NCI-H524 treated with DMSO at 0.1 percent for 48 hours (cell line): ENCODE results near the gene OBSCN.

Experiments
- DNase-seq: peaks from one replicate; lab custom pipeline; 2025; lab: John Stamatoyannopoulos, UW

The OBSCN gene

DNA sequence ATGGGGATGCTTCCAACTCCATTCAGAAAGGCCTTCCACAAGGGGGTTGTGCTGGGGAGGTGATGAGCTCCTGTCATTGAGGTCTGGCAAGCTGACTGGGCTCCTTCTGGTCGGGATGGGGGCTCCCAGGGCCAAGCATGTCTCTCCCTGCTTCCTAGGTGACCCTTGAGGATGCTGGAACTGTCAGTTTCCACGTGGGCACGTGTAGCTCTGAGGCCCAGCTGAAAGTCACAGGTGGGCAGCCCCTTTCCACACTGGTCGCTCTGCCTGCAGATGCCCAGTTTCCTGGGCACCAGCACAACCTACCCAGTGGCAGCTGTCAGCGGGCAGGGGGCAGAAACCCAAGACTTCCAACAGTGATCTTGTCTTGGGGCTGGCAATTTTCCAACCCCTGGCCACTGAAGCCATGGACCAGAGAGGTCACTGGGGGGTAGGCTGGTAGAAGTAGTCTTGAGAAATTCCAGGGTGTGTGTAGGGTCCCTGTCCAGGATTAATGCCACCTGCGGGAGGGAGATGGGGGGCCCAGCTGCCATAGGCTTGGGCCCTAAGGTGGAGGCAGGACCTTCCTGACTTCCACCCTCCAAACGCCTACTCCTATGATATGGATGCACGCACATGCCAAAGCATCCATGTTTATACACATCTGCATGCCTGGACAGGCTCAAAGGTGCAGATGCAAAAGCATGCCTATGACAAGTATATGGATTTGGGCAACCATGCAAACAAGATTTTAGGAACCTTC is 101.7 kb downstream of the OBSCN start:
- no peak for DNase-seq

DNA sequence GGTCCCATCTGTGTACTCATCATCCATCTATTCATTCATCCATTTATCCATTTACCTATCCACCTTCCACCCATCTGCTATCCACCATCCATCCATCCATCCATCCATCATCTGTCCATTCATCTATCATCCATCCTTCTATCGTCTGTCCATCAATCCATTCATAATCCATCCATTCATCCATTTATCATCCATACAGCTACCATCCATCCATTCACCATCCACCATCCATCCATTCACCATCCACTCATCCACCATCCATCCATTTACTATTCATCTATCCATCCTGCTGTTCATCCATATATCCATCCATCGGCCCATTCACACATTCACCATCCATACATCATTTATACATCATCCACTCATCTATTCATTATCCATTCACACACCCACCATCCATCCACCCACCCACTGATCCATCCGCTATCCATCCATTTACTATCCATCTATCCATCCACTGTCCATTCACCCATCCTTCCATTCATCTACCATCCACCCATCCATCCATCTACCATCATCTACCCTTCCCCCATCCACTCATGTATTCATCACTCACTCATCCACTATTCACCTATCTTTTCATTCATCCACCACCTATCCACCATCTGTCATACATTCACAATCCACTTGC is 102.4 kb downstream of the OBSCN start:
- no peak for DNase-seq

DNA sequence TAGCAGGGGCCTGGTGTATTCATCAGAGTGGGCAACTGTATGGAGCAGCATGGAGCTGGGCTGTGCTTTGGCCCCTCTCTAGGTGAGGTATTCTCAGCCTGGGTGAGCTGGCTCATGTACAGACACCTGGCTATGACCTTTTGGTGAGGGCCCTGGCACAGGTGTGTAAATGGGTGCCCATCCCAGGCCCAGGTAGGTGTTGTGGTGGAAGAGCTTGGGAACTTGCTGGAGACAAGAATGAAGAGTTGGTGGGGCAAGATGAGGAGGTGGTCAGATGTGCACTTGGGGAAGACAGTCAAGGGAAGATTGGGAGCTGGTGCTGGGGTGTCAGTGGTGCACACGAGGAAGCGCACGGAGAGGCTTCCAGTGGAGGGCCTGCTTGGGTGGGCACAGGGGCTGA is 103.2 kb downstream of the OBSCN start:
- DNase-seq: no peak

DNA sequence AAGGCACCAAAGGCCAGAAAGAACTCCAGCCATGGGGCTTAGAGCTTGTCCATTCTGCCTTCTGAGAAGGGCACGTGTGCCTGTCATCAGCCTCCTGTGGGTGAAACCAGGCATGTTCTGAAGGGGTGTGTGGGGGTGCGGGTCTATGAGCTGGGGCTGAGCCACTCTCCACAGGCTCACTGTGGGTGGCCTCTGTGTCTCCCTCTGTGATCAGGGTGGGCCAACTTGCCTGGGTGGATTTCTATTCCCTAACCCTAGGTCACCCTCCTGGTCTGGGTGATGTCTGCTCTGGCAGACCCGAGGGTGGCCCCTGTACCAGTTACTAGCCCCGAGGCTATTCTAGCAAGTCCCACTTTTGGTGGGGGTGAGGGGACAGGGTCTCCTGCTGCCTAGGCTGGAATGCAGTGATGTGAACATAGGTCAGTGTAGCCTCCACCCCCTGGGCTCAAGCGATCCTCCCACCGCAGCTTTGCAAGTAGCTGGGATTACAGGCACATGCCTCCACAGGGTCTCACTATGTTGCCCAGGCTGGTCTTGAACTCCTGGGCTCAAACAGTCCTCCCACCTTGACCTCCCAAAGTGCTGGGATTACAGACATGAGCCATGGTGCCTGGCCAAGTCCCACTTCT is 104.4 kb downstream of the OBSCN start:
- DNase-seq: no peak

DNA sequence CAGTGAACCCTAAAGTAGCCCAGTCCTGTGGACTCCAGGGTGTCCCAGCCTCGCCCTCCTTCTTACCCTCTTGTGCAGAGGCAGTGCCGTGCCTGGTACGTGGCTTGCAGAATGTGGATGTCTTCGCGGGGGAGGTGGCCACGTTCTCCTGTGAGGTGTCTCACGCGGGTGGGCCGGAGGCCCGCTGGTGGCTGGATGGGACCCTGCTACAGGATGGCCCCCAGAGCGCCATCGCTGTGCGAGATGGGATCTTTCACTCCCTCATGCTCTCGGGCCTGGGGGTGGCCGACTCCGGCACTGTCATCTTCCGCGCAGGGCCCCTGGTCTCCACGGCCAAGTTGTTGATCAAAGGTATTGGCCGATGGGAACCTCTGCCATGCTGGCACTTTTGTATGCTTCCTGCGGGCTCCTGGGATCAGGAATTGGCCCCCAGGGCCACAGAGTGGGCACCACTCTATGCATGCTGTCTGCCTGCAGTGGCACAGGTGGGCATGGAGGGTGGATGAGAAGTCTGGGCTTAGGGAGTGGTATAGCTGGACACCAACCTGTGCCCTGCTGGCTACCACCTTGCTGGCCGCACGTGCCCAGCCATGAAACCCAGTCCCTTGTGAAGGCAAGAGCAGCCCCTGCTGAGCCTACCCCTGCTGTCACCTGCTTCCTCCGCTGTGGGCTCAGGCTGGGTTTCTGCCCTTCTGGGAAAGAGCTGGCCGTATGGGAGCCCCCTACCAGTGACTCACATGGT is 105.9 kb downstream of the OBSCN start:
- DNase-seq: no peak

DNA sequence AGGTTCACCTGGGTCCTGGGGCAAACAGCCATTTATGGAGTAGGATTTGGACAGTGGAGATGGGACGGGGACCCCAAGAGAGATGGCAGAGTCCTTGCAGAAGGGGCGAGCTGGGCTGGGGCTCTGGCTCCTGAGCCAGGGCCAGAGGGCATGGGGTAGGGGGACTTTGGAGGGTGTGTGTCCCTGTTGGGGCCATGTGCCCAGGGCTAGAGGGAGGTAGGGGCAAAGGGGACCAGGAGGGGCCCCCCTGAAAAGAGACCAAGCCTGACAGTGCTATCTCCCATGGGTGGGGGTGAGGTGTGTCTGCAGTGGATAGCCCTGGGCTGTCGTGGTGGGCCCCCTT is 106.4 kb downstream of the OBSCN start:
- no peak for DNase-seq

DNA sequence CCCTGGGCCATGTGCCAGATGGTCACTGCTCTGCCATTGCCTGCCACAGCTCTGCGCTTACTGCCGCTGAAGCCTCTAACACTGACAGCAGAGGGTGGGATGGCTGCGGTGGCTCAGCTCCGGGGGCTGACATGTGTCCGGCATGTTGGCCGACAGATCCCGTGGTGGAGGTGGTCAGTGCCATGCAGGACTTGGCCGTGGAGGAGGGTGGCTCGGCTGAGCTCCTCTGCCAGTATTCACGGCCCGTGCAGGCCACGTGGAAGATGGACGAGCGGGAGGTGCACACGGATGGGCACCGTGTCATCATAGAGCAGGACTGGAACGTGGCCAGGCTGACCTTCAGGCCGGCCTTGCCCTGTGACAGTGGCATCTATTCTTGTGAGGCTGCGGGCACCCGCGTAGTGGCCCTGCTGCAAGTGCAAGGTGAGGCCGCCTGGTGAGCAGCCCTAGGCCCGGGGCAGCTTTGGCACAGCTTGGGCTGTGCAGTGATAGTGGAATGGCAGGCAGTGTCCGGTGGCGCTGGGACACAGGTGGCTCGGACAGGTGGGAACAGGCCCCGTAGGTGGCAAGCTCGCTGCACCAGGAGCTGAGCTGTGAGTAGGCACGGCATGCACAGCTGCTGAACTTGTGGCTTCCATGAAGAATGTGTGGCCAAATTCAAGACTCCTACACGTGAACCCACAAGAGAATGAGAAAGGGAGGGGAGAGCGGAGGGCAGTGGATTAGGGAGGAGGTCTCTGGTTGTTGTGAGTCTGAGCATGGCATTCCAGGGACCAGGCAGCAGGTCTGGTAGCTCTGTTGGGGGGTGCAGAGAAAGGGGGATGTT is 107.0 kb downstream of the OBSCN start:
- no peak for DNase-seq

DNA sequence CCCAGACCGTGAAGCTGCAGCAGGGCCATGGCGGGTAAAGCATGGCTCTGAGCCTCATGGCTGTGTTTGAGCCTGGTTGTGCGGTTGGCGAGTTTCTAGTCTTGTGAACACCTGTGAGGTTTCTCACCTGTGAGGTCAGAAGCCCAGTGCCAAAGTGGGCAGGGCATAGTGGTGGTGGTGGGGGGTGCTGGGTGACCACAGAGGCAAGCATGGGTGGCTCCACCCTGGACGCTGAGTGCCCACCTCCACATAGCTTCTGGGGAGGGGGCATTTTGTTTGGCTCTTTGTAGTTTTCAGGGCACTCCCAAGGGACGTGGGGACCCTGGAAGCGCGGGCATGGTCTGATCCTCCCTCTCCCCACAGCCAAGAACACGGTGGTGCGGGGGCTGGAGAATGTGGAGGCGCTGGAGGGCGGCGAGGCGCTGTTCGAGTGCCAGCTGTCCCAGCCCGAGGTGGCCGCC is 107.7 kb downstream of the OBSCN start:
- DNase-seq: no peak

DNA sequence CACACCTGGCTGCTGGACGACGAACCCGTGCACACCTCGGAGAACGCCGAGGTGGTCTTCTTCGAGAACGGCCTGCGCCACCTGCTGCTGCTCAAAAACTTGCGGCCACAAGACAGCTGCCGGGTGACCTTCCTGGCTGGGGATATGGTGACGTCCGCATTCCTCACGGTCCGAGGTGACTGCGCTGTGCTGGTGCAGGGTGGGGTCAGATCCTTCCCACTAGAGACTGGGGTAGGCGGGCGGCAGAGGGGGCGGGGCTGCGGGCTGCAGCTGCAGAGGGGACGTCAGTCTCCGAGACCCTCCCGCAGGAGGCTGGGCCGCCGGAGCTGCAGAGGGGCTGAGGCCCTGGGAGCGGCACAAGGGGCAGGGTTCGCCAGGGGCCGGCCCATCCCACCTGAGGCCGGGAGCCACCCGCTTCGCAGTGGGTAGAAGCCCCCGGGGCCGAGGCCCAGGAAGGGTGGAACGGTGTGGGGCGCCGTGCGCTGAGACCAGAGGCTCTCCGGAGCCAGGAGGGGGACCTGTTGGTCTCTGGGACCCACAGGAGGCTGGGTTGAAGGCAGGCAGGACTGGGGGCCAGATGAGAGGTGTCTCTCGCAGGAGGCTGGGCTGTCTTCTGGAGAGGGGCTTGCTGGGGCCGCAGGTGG is 108.2 kb downstream of the OBSCN start:
- no peak for DNase-seq

DNA sequence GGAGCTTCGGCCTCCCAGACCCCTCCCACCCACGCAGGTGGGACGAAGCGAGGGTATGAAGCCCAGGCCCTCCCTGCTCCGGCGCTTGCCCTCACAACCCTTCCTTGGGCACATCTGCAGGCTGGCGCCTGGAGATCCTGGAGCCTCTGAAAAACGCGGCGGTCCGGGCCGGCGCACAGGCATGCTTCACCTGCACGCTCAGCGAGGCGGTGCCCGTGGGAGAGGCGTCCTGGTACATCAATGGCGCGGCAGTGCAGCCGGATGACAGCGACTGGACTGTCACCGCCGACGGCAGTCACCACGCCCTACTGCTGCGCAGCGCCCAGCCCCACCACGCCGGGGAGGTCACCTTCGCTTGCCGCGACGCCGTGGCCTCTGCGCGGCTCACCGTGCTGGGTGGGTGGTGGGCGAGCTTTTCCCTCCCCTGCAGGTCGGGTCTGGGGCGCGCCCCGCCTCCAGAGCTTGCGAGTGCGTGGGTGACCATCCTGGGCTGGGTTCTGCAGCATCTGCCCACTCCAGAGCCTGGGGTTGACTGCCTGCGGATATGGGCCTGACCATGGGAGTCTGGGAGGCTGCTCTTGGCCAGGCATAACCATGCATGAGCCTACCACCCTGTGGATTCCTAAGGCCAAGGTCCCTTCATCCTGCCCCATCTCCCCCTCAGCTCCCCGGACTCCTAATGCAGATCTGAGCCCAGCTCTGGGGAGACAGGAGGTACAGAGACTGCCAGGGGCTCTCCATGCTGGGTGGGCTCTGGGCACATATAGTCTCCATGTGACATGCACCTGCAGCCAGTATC is 108.9 kb downstream of the OBSCN start:
- no peak for DNase-seq

DNA sequence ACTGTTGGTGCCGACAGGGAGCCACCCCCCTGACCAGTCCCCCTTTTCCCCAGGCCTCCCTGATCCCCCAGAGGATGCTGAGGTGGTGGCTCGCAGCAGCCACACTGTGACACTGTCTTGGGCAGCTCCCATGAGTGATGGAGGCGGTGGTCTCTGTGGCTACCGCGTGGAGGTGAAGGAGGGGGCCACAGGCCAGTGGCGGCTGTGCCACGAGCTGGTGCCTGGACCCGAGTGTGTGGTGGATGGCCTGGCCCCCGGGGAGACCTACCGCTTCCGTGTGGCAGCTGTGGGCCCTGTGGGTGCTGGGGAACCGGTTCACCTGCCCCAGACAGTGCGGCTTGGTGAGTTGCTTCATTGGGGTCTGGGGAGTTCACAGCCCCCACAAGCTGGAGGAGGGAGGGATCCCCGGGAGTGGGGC is 109.6 kb downstream of the OBSCN start:
- DNase-seq: no peak

DNA sequence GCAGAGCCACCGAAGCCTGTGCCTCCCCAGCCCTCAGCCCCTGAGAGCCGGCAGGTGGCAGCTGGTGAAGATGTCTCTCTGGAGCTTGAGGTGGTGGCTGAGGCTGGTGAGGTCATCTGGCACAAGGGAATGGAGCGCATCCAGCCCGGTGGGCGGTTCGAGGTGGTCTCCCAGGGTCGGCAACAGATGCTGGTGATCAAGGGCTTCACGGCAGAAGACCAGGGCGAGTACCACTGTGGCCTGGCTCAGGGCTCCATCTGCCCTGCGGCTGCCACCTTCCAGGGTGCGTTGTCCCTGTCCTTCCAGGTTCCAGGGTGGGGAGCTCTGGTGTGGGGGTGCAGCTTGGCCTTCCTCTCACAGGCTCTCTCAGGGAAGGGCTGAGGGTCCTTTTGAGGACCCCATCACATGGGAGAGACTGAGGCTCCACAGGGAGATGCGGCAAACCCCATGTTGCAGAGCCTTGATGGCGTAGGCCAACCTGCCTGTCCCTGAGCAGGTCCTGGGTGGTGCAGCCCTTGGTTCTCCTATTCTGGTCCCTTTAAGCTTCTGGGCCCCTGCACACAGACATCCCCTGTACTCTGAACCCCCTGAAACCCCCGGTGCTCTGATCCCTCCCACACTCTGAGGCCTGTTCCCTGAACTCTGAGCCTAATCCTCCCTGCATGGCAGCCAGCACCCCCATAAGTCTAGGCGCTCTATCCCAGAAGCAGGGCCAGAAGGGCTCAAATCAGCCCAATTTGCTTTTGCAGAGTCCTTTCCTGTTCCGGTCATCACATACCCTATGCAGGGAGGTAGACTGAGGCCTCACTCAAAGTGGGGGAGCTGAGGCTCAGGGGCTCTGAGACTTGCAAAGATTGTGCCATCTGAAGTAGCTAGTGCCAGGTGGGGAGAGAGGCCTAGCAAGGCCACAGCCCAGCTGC is 110.3 kb downstream of the OBSCN start:
- DNase-seq: no peak

DNA sequence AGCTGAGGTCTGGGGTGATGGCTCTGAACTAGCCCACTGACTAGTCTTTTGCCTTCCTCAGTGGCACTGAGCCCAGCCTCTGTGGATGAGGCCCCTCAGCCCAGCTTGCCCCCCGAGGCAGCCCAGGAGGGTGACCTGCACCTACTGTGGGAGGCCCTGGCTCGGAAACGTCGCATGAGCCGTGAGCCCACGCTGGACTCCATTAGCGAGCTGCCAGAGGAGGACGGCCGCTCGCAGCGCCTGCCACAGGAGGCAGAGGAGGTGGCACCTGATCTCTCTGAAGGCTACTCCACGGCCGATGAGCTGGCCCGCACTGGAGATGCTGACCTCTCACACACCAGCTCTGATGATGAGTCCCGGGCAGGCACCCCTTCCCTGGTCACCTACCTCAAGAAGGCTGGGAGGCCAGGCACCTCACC is 111.0 kb downstream of the OBSCN start:
- DNase-seq: no peak

DNA sequence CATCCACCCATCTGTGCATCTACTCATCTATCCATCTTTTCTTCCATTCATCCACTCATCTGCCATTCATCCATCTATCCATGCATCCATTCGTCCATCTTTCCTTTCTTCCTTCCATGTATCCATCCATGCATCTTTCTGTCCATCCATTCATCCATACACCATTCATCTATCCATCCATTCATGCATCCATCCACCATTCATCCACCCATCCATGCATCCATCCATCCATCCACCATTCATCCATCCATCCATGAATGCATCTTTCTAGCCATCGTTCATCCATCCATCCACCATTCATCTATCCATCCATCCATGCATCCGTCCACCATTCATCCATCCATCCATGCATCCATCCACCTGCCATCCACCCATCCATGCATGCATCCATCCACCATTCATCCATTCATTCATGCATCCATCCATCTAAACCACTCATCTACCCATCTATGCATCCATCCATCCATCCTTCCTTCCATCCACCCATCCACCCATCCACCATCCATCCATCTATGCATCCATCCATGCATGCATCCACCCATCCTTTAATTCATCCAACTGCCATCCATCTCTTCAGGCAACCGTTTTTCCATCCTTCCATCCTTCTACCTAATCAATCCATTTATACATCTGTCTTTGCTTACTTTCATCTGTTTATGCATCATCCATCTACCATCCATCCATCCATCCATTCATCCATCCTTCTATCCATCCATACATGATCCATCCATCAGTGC is 111.7 kb downstream of the OBSCN start:
- DNase-seq: no peak

DNA sequence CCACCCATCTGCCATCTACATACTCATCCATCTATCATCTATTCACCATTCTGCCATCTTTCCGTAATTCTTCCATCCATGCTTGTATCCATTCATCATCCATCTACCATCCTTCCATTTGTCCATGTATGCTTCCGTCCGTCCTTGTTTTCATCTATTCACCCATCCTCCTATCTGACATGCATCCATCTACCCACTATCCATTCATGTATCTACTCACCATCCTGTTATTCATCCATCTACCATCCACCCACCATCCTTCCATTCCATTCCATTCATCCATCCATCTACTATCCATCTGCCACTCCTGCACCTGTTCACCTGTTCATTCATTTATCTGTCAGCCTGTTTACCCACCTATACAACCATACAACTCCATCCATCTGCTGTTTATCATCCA is 112.5 kb downstream of the OBSCN start:
- DNase-seq: no peak

DNA sequence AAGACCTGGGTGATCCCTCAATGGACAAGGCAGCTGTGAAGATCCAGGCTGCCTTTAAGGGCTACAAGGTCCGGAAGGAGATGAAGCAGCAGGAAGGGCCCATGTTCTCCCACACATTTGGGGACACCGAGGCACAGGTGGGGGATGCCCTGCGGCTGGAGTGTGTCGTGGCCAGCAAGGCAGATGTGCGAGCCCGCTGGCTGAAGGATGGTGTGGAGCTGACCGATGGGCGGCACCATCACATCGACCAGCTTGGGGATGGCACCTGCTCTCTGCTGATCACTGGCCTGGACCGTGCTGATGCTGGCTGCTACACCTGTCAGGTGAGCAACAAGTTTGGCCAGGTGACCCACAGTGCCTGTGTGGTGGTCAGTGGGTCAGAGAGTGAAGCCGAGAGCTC is 113.6 kb downstream of the OBSCN start:
- no peak for DNase-seq

DNA sequence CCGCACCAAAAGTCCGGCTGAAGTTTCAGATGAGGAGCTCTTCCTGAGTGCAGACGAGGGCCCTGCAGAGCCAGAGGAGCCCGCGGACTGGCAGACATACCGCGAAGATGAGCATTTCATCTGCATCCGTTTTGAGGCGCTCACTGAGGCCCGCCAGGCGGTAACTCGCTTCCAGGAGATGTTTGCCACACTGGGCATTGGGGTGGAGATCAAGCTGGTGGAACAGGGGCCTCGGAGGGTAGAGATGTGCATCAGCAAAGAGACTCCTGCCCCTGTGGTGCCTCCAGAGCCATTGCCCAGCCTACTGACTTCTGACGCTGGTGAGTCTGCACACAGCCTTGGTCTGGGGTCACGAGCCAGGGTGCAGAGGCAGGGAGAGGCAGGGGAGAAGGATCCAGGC is 114.1 kb downstream of the OBSCN start:
- no peak for DNase-seq

DNA sequence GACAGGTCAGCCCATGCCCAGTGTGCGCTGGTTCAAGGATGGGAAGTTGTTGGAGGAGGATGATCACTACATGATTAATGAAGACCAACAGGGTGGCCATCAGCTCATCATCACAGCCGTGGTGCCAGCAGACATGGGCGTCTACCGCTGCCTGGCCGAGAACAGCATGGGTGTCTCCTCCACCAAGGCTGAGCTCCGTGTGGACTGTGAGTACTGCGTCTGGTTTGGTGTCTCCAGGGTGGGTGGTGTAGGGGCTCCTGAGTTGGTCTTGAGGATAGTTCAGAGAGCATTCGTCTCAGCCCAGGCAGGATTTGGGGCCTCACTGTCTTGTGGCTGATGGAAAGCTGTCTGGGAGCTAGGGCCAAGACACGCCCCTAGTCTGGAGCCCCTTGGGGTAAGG is 115.6 kb downstream of the OBSCN start:
- no peak for DNase-seq

DNA sequence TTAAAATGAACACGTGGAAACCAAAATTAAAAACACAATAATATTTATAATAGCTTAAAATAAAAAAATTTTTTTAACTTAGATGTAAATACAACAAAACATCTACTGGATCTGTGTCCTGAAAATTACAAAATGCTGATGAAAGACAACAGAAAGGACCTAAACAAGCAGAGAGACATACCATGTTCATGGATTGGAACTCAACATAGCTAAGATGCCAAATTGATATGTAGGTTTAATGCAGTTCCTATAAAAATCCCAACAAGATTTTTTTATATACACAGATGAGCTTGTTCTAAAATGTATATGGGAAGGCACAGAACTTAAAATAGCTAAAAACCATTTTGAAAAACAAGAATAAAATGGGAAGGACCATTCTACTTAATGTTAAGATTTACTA is 117.4 kb downstream of the OBSCN start:
- no peak for DNase-seq
